Heart right ventricle (tissue), 16 donors: ENCODE data around the gene DAB2IP. TPM values are rescaled to one million over a fixed set of nuclear protein-coding genes. Genes with fewer than 3 reads are reported as not detected.
A peak's percentile ranks its signal among the peaks of the same experiment; 100 is the strongest.

Experiments
- ATAC-seq, 8 donors: fragments of 200-7000 bp; cut with Tn5 transposase; one replicate each; pipeline ENCODE4 v1.9.1; 2020; ENCODE audit warnings: mild to moderate bottlenecking in 8 of 8, moderate library complexity in 8 of 8, moderate number of reproducible peaks in 1 of 8
- DNase-seq, 2 donors: peaks; one replicate each; pipeline ENCODE4 v3.0.0-alpha.2; 2020
- H3K27ac ChIP-seq, 10 donors: fragments of 200-600 bp; sonication (generic) in 2 of 10; one replicate each; pipeline versions ENCODE4 v1.5.0 to v1.8.0; 2020 to 2022; ENCODE audit warnings: mild to moderate bottlenecking in 3 of 10
- H3K27me3 ChIP-seq, 7 donors: fragments of 200-600 bp; one replicate each; pipeline ENCODE4 v1.8.0; 2021 to 2022; ENCODE audit warnings: mild to moderate bottlenecking in 2 of 7
- H3K36me3 ChIP-seq, 9 donors: fragments of 200-600 bp; sonication (generic) in 1 of 9; one replicate each; pipeline versions ENCODE4 v1.5.0 to v1.8.0; 2020 to 2022; ENCODE audit warnings: mild to moderate bottlenecking in 2 of 9
- H3K4me1 ChIP-seq, 9 donors: fragments of 200-600 bp; sonication (generic) in 1 of 9; one replicate each; pipeline versions ENCODE4 v1.5.0 to v1.8.0; 2020 to 2022; ENCODE audit warnings: mild to moderate bottlenecking in 4 of 9
- H3K4me3 ChIP-seq, 10 donors: fragments of 200-600 bp; sonication (generic) in 2 of 10; one replicate each; pipeline versions ENCODE4 v1.5.0 to v1.8.0; 2020 to 2022; ENCODE audit warnings: mild to moderate bottlenecking in 7 of 10, moderate library complexity in 2 of 10
- H3K9me3 ChIP-seq, 11 donors: fragments of 200-600 bp in 10 of 11; sonication (generic) in 2 of 11; one replicate each; pipeline versions ENCODE4 v1.5.0 to v1.8.0; 2013 to 2022; ENCODE audit warnings: mild to moderate bottlenecking in 2 of 11, control low read depth in 1 of 11, moderate library complexity in 1 of 11
- WGBS, 2 donors: extraction: QIAGEN DNeasy Blood & Tissue Kit; methylation state at CpG; one replicate each; pipeline ENCODE4 v1.1.7; 2013; ENCODE audit warnings: inconsistent platforms in 1 of 2; 5-methylcytosine and 5-hydroxymethylcytosine counted together
- intact Hi-C, 10 donors: fragments of 100-400 bp; cut with DNase I; formaldehyde crosslinking; loops; one replicate each; pipeline versions ENCODE4 v1.11.1 to v1.14.2; 2022
- polyA plus RNA-seq, 2 donors: library from polyadenylated mRNA; stranded (reverse); fragments of 200-250 nt; gene quantifications; one replicate each; pipeline ENCODE4 v1.2.3, GENCODE V29; 2013
- total RNA-seq, 10 donors: library from RNA; stranded (reverse); fragmentation: NEBNext Ultra II Directional in 3 of 10; extraction: Animal tissue kit (Norgen Biotek cat#: 25700) in 3 of 10; gene quantifications; one replicate each; pipeline versions ENCODE4 v1.2.1 to v1.2.4, GENCODE V29; 2021 to 2023
- TF ChIP-seq, protein P1 (sequence below), 9 donors: fragments of 200-600 bp; sonication (generic) in 2 of 9; IDR thresholded peaks; one replicate each; pipeline versions ENCODE4 v1.5.0 to v1.8.0; 2021 to 2022; ENCODE audit warnings: antibody characterized with exemption in 9 of 9, mild to moderate bottlenecking in 5 of 9, moderate library complexity in 1 of 9
- donor health status: Arrhythmogenic right ventricular cardiomyopathy.
- donor health status: ischemic (EF 13 %, LVEDD 7.1; RV severe dilation, severe dysfunction).
- donor health status: healthy with polysubstance abuse.
- donor health status: DM: no; HTN: yes; CAD: no.
- donor health status: DM: no; HTN: no; CAD: no.
- donor health status: ischemic (EF 25% LVEDD 6.9; RV normal size, moderate dysfunction).
- donor health status: ischemic (EF 25% LVEDD 5.7; RV mildly dilated, moderate dysfunction).
- donor health status: healthy.
- donor health status: DM: yes; HTN: yes; CAD: no.
- donor health status: Ischemic cardiomyopathy.
- donor health status: ischemic (EF 35%, LVEDD 5.7; RV mildly dilated, moderate dysfunction).
- donor health status: nonischemic (EF 11% LVEDD 7.7; RV severe dilation, severe dysfunction).
- donor health status: DM: yes; HTN: yes; CAD: no.
- donor health status: PGD.
- donor health status: ischemic (EF 29% LVEDD 5.4; RV normal size, mild dysfunction).
- donor health status: nonischemic (EF 23%, LVEDD 6.1; RV moderate dilation, normal function).

The DAB2IP gene
- total and polyA plus RNA-seq, 12 donors, result 18.1 to 71.1 (median 52.8) TPM

DNA sequence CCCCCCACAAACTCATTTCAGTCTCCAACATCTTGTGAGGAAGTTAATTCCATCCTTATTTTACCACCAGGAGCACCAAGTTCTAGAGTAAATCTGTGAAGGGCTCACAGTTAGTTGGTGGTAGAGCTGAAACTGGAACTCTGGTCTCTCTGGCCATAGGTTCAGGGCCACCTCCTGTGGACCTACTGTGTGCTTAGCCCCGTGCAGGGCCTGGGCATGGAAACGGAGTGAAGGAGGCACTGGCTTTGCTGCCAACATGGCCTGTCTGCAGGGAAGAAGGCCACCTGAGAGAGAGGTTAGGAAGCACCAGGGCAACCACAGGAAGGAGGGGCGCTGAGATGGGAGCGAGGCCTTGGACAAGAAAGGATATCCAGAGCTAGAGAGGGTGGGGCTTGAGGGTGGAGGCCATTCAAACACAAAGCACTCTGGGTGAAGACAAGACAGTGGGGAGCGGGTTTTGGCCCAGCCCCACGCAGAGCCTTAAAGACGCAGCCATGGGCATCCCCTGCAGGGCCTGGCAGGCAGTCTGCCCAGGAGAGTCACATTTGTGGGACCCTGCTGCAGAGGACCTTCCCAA is 16.0 kb upstream of the DAB2IP start:
- DNase-seq, result no peak
- H3K9me3 ChIP-seq, result no peaks in the 10 kb centered on the region
- peaks cover 17 to 77% (median 53%) of the 10 kb centered on the region in 9 donors for H3K4me1 ChIP-seq
- TF ChIP-seq, protein P1, sequence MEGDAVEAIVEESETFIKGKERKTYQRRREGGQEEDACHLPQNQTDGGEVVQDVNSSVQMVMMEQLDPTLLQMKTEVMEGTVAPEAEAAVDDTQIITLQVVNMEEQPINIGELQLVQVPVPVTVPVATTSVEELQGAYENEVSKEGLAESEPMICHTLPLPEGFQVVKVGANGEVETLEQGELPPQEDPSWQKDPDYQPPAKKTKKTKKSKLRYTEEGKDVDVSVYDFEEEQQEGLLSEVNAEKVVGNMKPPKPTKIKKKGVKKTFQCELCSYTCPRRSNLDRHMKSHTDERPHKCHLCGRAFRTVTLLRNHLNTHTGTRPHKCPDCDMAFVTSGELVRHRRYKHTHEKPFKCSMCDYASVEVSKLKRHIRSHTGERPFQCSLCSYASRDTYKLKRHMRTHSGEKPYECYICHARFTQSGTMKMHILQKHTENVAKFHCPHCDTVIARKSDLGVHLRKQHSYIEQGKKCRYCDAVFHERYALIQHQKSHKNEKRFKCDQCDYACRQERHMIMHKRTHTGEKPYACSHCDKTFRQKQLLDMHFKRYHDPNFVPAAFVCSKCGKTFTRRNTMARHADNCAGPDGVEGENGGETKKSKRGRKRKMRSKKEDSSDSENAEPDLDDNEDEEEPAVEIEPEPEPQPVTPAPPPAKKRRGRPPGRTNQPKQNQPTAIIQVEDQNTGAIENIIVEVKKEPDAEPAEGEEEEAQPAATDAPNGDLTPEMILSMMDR (IDR thresholded peaks at IDR 0.05), result no peak
- 54 to 69% methylated on average over 7 of the region's 7 CpGs for WGBS, 2 donors
- no peaks in the 10 kb centered on the region for H3K36me3 ChIP-seq
- intact Hi-C loops, result loop anchor here in 6 of 10 donors (5.0 to 10.0 kb wide), 7 partner anchors 42 to 357 kb away; no protein-coding TSS in a partner anchor
- H3K27ac ChIP-seq, result peak overlapping the region in 5 of 10 donors; percentile 15 to 70 (median 51)
- no peak overlapping the region for H3K4me3 ChIP-seq
- peak in 2 of 8 donors; percentile 1 to 4 for ATAC-seq
- H3K27me3 ChIP-seq, result no peaks in the 10 kb centered on the region

DNA sequence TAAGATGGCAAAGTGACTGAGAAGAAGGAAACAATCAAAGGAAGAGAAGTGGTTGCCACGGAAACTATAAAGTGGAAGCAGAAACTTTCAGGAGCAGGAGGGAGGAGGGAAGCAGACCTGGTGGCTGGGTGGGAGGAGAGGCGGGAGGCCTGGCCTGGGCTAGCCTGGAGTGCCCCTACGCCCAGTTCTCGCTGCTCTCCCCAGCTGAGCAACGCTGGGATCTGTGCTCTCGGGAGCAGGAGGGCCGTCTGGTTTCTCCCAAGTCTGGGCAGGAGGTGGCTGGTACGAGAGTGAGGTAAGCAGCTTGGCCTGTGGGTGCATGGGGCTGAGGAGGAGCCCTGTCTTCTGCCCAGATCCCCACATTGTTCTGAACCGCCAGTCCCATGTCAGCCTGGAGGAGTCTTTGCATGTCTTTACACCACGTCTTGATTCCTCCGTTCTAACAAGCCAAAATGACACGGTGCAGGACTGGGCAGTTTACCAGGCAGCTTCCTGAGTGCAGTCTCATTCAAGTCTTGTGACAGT is 15.0 kb upstream of the DAB2IP start:
- H3K9me3 ChIP-seq, result no peaks in the 10 kb centered on the region
- TF ChIP-seq, protein P1 (IDR thresholded peaks at IDR 0.05), result no peak
- WGBS, 2 donors, result 48 to 49% methylated on average over 12 of the region's 12 CpGs
- H3K36me3 ChIP-seq, result no peaks in the 10 kb centered on the region
- no peaks in the 10 kb centered on the region for H3K27me3 ChIP-seq
- H3K4me1 ChIP-seq, result peaks cover 17 to 87% (median 62%) of the 10 kb centered on the region in 9 donors
- intact Hi-C loops, result loop anchor here in 6 of 10 donors (5.0 to 10.0 kb wide), 7 partner anchors 41 to 356 kb away; no protein-coding TSS in a partner anchor
- DNase-seq (no peak), ATAC-seq (peak in 7 of 8 donors; percentile 6 to 41 (median 18))
- H3K4me3 ChIP-seq, result no peak overlapping the region
- H3K27ac ChIP-seq, result peak overlapping the region in 4 of 10 donors; percentile 16 to 70 (median 55)

DNA sequence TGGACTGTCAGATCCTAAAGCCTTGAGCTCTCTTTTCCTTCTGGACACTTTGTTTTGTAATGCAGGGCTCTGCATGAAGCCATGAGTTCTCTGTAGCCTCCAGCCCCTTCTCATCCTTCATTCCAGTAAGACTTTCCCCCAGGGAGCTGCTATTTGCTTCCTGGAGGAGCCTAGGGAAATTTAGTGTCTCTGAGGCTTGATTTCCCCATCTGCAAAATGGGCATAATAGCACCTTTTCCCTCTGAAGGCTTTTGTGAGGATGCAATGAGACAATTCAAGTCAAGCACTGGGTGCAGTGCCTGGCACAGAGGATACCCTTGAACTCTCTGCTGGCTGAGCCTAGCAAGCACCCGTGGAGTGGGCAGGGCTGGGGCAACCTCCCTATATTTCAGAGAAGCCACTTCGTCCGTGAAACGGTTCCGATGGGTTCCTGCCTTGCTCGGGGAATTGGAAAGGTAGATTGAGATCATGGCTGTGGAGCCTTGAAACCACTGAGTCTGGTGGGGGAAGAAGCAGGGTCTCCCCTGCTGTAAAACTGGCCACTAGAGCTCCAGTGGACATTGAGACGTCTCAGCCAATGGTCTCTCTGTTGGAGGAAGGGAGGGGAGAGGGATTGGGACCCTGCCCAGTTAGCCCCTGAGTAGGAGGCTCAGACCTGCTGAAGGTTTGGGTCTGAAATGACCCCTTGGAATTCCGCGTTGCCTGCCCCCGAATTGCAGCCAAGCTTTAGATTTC is 14.3 kb upstream of the DAB2IP start:
- 88 to 90% methylated on average over 10 of the region's 10 CpGs for WGBS, 2 donors
- Histone ChIP-seq H3K4me1 (peaks cover 17 to 92% (median 63%) of the 10 kb centered on the region in 9 donors), H3K4me3 (no peak overlapping the region), H3K27ac (peak overlapping the region in 3 of 10 donors; percentile 16 to 70 (median 51)), H3K9me3 (no peaks in the 10 kb centered on the region), H3K27me3 (no peaks in the 10 kb centered on the region), H3K36me3 (no peaks in the 10 kb centered on the region)
- no peak for DNase-seq
- intact Hi-C loops, result loop anchor here in 6 of 10 donors (5.0 to 10.0 kb wide), 7 partner anchors 40 to 355 kb away; no protein-coding TSS in a partner anchor
- TF ChIP-seq, protein P1 (IDR thresholded peaks at IDR 0.05), result no peak
- ATAC-seq, result no peak

DNA sequence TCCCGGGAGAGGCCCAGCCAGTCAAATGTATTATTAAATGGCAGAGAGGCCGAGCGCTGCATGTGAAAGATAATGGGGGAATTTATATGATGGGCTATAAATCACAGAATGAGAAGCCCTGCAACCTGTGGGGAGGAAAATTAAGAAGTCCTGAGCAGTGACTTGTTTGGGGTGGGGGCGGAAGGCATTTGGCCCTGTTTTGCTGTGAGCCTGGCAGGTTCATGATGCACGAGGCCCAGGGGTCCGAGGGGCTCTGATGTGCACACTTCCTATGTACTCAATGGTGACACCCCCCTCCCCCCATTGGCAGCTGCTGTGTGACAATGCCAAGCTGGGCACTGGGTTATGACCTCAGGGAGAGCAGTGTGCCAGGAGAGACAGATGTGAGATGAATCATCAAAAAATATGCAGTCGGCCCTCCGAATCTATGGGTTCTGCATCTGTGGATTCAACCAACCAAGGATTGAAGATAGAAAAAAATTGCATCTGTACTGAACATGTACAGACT is 13.7 kb upstream of the DAB2IP start:
- peaks cover 17 to 92% (median 63%) of the 10 kb centered on the region in 9 donors for H3K4me1 ChIP-seq
- no peak overlapping the region for H3K27ac ChIP-seq
- no peaks in the 10 kb centered on the region for H3K27me3 ChIP-seq
- H3K9me3 ChIP-seq, result no peaks in the 10 kb centered on the region
- WGBS, 2 donors, result 60 to 68% methylated on average over 8 of the region's 8 CpGs
- ATAC-seq, result peak in 1 of 8 donors; percentile 21
- no peak for DNase-seq
- TF ChIP-seq, protein P1 (IDR thresholded peaks at IDR 0.05), result no peak
- H3K36me3 ChIP-seq, result no peaks in the 10 kb centered on the region
- intact Hi-C loops, result loop anchor here in 6 of 10 donors (5.0 to 10.0 kb wide), 7 partner anchors 40 to 355 kb away; no protein-coding TSS in a partner anchor
- no peak overlapping the region for H3K4me3 ChIP-seq
